Activated CD4-positive, alpha-beta memory T cell treated with anti-CD3 and anti-CD28 coated beads for 36 hours (primary cell): Measurements from ENCODE around the gene ZNF19. TPM values are rescaled to one million over a fixed set of nuclear protein-coding genes. Genes with fewer than 3 reads are reported as not detected.
A peak's percentile ranks its signal among the peaks of the same experiment; 100 is the strongest.
"Not testable (repeated sequence)": the region's sequence is repeated elsewhere in the genome, so short reads cannot be mapped to it uniquely, and the experiment has no call there.

Experiments
- CTCF ChIA-PET: fragments of 350-600 bp; sonication (Branson Sonifier 250); formaldehyde crosslinking; loops from one replicate; lab custom pipeline; 2021; ENCODE audit warnings: antibody characterized with exemption, inconsistent platforms; lab: Charles Lee
- POLR2A ChIA-PET: fragments of 350-600 bp; sonication (Branson Sonifier 250); formaldehyde crosslinking; loops from one replicate; lab custom pipeline; 2021; ENCODE audit warnings: antibody characterized with exemption; lab: Charles Lee
- DNase-seq: peaks from one replicate; pipeline ENCODE4 v3.0.0-alpha.2; 2020
- H3K27ac Mint-ChIP-seq: one replicate; pipeline ENCODE4 v1.8.0; 2021; ENCODE audit warnings: mixed read lengths
- H3K27me3 Mint-ChIP-seq: one replicate; pipeline ENCODE4 v1.8.0; 2021; ENCODE audit warnings: mixed read lengths
- H3K36me3 Mint-ChIP-seq: one replicate; pipeline ENCODE4 v1.8.0; 2021; ENCODE audit warnings: mixed read lengths
- H3K4me1 Mint-ChIP-seq: one replicate; pipeline ENCODE4 v1.8.0; 2021; ENCODE audit warnings: low read depth, mixed read lengths
- H3K4me3 Mint-ChIP-seq: one replicate; pipeline ENCODE4 v1.8.0; 2021; ENCODE audit warnings: mild to moderate bottlenecking, mixed read lengths
- H3K9me3 Mint-ChIP-seq: one replicate; pipeline ENCODE4 v1.8.0; 2021; ENCODE audit warnings: mixed read lengths
- intact Hi-C: fragments of 100-400 bp; cut with micrococcal nuclease; formaldehyde crosslinking; loops from one replicate; pipeline ENCODE4 v1.15.1; 2023
- total RNA-seq, 2 experiments: library from RNA; stranded (reverse); gene quantifications; one replicate each; pipeline ENCODE4 v1.2.3, GENCODE V29; 2021

ZNF19 gene
- total RNA-seq, 2 experiments from 2014 or later = 2.4 to 2.7 TPM

GRCh38 chr16:71513302-71513701 lies 24.2 kb upstream of the ZNF19 start:
- no peak for DNase-seq
- no peaks in the 10 kb centered on the region for H3K9me3 Mint-ChIP-seq
- no peak overlapping the region for H3K27ac Mint-ChIP-seq
- no peak overlapping the region for H3K4me3 Mint-ChIP-seq
- peaks cover 4% of the 10 kb centered on the region for H3K27me3 Mint-ChIP-seq
- H3K4me1 Mint-ChIP-seq = no peaks in the 10 kb centered on the region
- intact Hi-C loops = no loop called here
- POLR2A ChIA-PET = no interaction called here
- no peaks in the 10 kb centered on the region for H3K36me3 Mint-ChIP-seq
- CTCF ChIA-PET = no interaction called here

- Mint-ChIP-seq H3K36me3 (no peaks in the 10 kb centered on the region), H3K4me1 (no peaks in the 10 kb centered on the region), H3K9me3 (no peaks in the 10 kb centered on the region), H3K4me3 (no peak overlapping the region), H3K27ac (no peak overlapping the region), H3K27me3 (peaks cover 9% of the 10 kb centered on the region)
- ChIA-PET POLR2A (no interaction called here), CTCF (interaction anchor here (1.2 kb wide), 1 partner anchor 95 kb away, joined by 3 read pairs; no protein-coding TSS in a partner anchor)
- DNase-seq = no peak
- intact Hi-C loops = no loop called here
Observed at GRCh38 chr16:71507061-71507460, 17.9 kb upstream of the ZNF19 start.

DNA sequence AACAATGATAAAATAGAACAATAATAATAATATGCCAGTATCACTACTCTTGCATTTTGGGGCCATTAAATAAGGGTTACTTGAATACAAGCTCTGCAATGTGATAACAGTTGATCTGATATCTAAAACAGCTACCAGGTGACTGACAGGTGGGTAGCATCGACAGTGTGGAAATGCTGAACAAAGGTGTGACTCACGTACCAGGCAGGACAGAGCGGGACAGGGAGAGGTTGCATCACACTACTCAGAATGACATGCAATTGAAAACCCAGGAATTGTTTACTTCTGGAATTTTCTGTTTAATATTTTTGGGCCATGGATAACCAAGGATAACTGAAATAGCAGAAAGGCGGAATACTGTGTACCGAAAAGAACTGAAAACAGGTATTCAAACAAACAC lies 15.8 kb upstream of the ZNF19 start:
- ChIA-PET POLR2A (no interaction called here), CTCF (no interaction called here)
- DNase-seq = no peak
- Mint-ChIP-seq H3K36me3 (no peaks in the 10 kb centered on the region), H3K9me3 (no peaks in the 10 kb centered on the region), H3K4me1 (no peaks in the 10 kb centered on the region), H3K27ac (no peak overlapping the region), H3K4me3 (no peak overlapping the region), H3K27me3 (peaks cover 5% of the 10 kb centered on the region)
- intact Hi-C loops = loop anchor here (5.0 kb wide), 1 partner anchor 37 kb away; no protein-coding TSS in a partner anchor

DNA sequence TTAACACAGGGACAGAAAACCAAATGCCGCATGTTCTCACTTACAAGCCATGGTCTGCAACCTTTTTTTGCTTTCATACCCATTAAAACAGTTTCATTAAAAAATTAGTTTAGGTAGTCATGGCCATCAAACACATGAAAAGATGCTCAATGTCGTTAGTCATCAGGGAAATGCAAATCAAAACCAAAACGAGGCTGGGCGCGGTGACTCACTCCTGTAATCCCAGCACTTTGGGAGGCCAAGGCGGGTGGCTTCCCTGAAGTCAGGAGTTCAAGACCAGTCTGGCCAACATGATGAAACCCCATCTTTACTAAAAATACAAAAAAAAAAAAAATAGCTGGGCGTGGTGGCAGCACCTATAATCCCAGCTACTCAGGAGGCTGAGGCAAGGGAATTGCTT lies 14.9 kb upstream of the ZNF19 start:
- POLR2A ChIA-PET, H3K27ac Mint-ChIP-seq, H3K9me3 Mint-ChIP-seq, H3K36me3 Mint-ChIP-seq, H3K27me3 Mint-ChIP-seq, H3K4me1 Mint-ChIP-seq, H3K4me3 Mint-ChIP-seq: not testable (repeated sequence)
- CTCF ChIA-PET = interaction anchor here (0.6 kb wide), 1 partner anchor 1066 kb away, joined by 3 read pairs; no protein-coding TSS in a partner anchor
- peak; percentile 45 for DNase-seq
- intact Hi-C loops = loop anchor here (5.0 kb wide), 1 partner anchor 38 kb away; no protein-coding TSS in a partner anchor

DNA sequence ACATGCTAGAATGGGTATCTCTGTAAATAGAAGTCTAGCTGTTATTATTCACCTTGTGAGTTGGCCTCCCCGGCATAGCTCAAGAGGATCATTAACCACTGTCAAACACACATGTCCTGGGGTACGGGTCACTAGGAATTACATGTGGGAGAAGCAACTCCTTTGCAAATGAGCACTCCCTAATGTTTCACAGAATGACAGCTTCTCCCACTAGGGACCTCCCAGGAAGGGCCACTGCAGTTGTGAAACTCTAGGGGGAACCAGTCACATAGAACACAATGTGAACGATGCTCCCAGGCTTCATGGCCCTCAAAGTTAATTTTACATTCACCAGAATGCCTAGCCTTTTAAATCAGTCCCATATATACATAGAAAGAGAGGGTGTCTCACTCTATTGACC lies 12.4 kb upstream of the ZNF19 start:
- Mint-ChIP-seq H3K9me3 (no peaks in the 10 kb centered on the region), H3K27ac (no peak overlapping the region), H3K4me3 (no peak overlapping the region), H3K4me1 (no peaks in the 10 kb centered on the region), H3K27me3 (peaks cover 5% of the 10 kb centered on the region), H3K36me3 (no peaks in the 10 kb centered on the region)
- ChIA-PET POLR2A (no interaction called here), CTCF (interaction anchor here (0.9 to 6.5 kb wide), 5 partner anchors 10 to 460 kb away, joined by 3 to 141 read pairs (median 10); no protein-coding TSS in a partner anchor)
- DNase-seq = no peak
- intact Hi-C loops = loop anchor here (5.0 kb wide), 1 partner anchor 41 kb away; no protein-coding TSS in a partner anchor

- ChIA-PET CTCF (interaction anchor here (0.9 to 6.5 kb wide), 11 partner anchors 10 to 461 kb away, joined by 3 to 141 read pairs (median 5); partner anchors contain the start of genes CHST4 and ZNF23), POLR2A (no interaction called here)
- intact Hi-C loops = loop anchor here (5.0 kb wide), 1 partner anchor 41 kb away; no protein-coding TSS in a partner anchor
Observed at GRCh38 chr16:71500964-71501363, 11.8 kb upstream of the ZNF19 start.

DNA sequence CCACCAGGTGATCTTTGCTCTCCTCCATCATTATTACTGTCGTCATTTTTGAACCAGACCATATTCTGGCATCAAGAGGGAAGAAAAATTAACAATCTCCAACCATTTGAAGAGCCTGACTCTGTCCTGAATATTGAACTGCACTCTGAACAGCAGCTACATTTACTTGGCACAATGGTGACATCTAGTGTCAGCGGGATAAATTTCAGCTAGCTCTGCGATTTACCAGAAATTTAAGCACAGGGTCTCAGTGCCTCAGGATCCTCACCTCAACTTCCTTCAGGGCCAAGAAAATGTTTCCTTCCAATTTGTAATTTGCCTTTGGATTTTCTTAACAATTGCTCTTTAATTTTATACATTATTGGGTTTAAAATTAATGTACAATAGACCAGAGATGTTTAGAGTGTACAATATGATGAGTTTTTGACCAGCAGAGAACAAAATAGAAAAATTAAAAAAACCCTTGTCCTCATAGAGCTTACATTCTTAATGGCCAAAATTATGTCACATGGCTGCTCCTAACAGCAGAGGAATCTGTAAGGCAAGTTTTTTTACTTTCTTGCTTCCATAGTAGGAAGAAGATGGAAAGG lies 10.7 kb upstream of the ZNF19 start:
- Mint-ChIP-seq H3K4me3 (no peak overlapping the region), H3K27me3 (peaks cover 2% of the 10 kb centered on the region), H3K36me3 (no peaks in the 10 kb centered on the region), H3K4me1 (no peaks in the 10 kb centered on the region), H3K27ac (no peak overlapping the region), H3K9me3 (no peaks in the 10 kb centered on the region)
- intact Hi-C loops = loop anchor here (1.0 to 5.0 kb wide), 3 partner anchors 42 to 88 kb away; partner anchors contain the start of gene TLE7
- DNase-seq = peak; percentile 47
- CTCF ChIA-PET = interaction anchor here (0.5 to 6.5 kb wide), 32 partner anchors 9 to 462 kb away, joined by 3 to 141 read pairs (median 4); partner anchors contain the start of genes CHST4, ZNF19 and ZNF23
- POLR2A ChIA-PET = no interaction called here

More at GRCh38 chr16:71500964-71501363, 11.8 kb upstream of the ZNF19 start:
- no peak overlapping the region for H3K4me3 Mint-ChIP-seq
- no peaks in the 10 kb centered on the region for H3K36me3 Mint-ChIP-seq
- H3K27me3 Mint-ChIP-seq = peaks cover 5% of the 10 kb centered on the region
- H3K27ac Mint-ChIP-seq = no peak overlapping the region
- no peaks in the 10 kb centered on the region for H3K9me3 Mint-ChIP-seq
- no peak for DNase-seq
- no peaks in the 10 kb centered on the region for H3K4me1 Mint-ChIP-seq

- no peak overlapping the region for H3K4me3 Mint-ChIP-seq
- no peak overlapping the region for H3K27ac Mint-ChIP-seq
- no peak for DNase-seq
- ChIA-PET CTCF (interaction anchor here (0.7 to 6.5 kb wide), 3 partner anchors 86 to 719 kb away, joined by 5 to 141 read pairs (median 37); no protein-coding TSS in a partner anchor), POLR2A (no interaction called here)
- no peaks in the 10 kb centered on the region for H3K9me3 Mint-ChIP-seq
- H3K4me1 Mint-ChIP-seq = no peaks in the 10 kb centered on the region
- H3K27me3 Mint-ChIP-seq = peaks cover under 1% of the 10 kb centered on the region
- no peaks in the 10 kb centered on the region for H3K36me3 Mint-ChIP-seq
- intact Hi-C loops = loop anchor here (5.0 kb wide), 1 partner anchor 56 kb away; the partner anchor contains the start of gene TLE7
Observed at GRCh38 chr16:71498031-71498430, 8.9 kb upstream of the ZNF19 start.

DNA sequence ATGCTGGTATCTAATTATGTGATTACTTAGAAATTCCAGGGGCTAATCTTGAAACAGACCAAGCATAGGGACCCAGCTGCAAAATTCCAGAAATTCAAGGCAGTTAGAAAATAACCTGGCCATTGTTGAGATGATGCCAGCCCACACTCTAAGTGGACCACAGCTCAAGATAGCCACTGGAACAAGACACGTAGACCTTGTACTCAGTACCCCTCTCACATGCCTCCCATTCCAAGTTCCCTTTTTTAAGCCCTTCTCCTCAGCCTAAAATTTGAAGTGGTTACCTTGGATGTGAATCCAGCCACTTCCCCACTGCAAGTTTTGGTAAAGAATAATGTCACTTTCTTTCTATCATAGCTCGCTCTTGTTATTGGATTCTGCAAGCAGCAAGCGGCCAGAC lies 4.1 kb upstream of the ZNF19 start:
- no peak overlapping the region for H3K27ac Mint-ChIP-seq
- no peaks in the 10 kb centered on the region for H3K4me1 Mint-ChIP-seq
- no peaks in the 10 kb centered on the region for H3K36me3 Mint-ChIP-seq
- CTCF ChIA-PET = interaction anchor here (1.1 kb wide), 1 partner anchor 81 kb away, joined by 3 read pairs; no protein-coding TSS in a partner anchor
- DNase-seq = no peak
- POLR2A ChIA-PET = no interaction called here
- no peaks in the 10 kb centered on the region for H3K27me3 Mint-ChIP-seq
- intact Hi-C loops = no loop called here
- no peaks in the 10 kb centered on the region for H3K9me3 Mint-ChIP-seq
- no peak overlapping the region for H3K4me3 Mint-ChIP-seq

- no peak overlapping the region for H3K27ac Mint-ChIP-seq
- CTCF ChIA-PET = interaction anchor here (1.1 to 3.3 kb wide), 3 partner anchors 7 to 80 kb away, joined by 3 to 10 read pairs (median 4); partner anchors contain the start of gene ZNF23
- no peaks in the 10 kb centered on the region for H3K27me3 Mint-ChIP-seq
- H3K4me1 Mint-ChIP-seq = no peaks in the 10 kb centered on the region
- no peak overlapping the region for H3K4me3 Mint-ChIP-seq
- DNase-seq = no peak
- intact Hi-C loops = no loop called here
- no peaks in the 10 kb centered on the region for H3K9me3 Mint-ChIP-seq
- no peaks in the 10 kb centered on the region for H3K36me3 Mint-ChIP-seq
- POLR2A ChIA-PET = no interaction called here
Observed at GRCh38 chr16:71492786-71493185, 3.7 kb upstream of the ZNF19 start.

DNA sequence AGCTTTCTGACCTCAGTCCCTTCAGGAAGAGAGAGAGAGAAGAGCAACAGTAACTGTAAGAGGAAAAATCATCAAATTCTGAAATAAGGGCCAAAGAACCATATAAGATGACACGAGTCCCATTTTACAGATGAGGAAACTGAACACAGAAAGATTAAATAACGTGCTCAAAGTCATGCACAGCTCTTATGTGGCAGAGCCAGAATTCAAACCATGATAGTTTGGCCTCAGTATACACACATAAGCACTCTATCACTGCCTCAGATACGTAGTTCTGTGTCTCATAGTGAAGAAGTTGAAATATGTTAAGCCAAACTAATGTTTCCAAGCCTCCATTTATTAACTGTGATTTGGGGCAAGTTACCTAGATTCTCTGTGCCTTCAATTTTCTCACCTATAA lies 1.9 kb upstream of the ZNF19 start:
- Mint-ChIP-seq H3K36me3 (no peaks in the 10 kb centered on the region), H3K27ac (no peak overlapping the region), H3K27me3 (no peaks in the 10 kb centered on the region), H3K4me3 (no peak overlapping the region), H3K4me1 (no peaks in the 10 kb centered on the region), H3K9me3 (no peaks in the 10 kb centered on the region)
- intact Hi-C loops = no loop called here
- ChIA-PET CTCF (interaction anchor here (1.3 to 3.3 kb wide), 2 partner anchors 9 to 79 kb away, joined by 8 to 10 read pairs; no protein-coding TSS in a partner anchor), POLR2A (no interaction called here)
- DNase-seq = no peak

GRCh38 chr16:71490361-71490760 lies 1.2 kb upstream of the ZNF19 start:
- Mint-ChIP-seq H3K36me3 (no peaks in the 10 kb centered on the region), H3K27ac (no peak overlapping the region), H3K9me3 (no peaks in the 10 kb centered on the region), H3K27me3 (no peaks in the 10 kb centered on the region), H3K4me3 (no peak overlapping the region), H3K4me1 (no peaks in the 10 kb centered on the region)
- DNase-seq = no peak
- CTCF ChIA-PET = interaction anchor here (1.2 to 3.3 kb wide), 2 partner anchors 10 to 77 kb away, joined by 3 to 10 read pairs; no protein-coding TSS in a partner anchor
- POLR2A ChIA-PET = no interaction called here
- intact Hi-C loops = no loop called here
